GM18861 (cell line): ENCODE data around the gene ART3.

Source experiments
- ATAC-seq: cut with Tn5 transposase; IDR thresholded peaks from one replicate; pipeline ENCODE4 v1.9.1; 2021; ENCODE audit not compliant: unreplicated experiment

ART3 gene

DNA sequence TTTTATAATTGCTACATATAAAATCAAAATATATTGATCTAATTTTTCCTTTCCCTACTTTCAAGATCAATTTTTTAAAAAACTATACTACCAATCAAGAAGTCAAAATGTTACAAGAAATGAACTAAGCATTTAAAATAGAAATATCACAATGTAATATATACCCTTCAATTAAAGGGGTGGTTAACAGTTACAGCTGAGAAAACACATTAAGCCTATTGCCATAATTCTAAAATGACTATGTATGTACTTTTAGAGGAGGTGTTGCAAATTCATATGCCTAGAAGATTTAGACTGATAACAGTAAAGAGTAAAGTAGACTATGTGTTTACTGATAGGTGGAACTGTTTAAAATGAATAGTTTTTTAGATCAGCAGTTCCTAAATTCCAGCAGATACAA lies 70.0 kb downstream of the ART3 start:
- ATAC-seq = no peak

DNA sequence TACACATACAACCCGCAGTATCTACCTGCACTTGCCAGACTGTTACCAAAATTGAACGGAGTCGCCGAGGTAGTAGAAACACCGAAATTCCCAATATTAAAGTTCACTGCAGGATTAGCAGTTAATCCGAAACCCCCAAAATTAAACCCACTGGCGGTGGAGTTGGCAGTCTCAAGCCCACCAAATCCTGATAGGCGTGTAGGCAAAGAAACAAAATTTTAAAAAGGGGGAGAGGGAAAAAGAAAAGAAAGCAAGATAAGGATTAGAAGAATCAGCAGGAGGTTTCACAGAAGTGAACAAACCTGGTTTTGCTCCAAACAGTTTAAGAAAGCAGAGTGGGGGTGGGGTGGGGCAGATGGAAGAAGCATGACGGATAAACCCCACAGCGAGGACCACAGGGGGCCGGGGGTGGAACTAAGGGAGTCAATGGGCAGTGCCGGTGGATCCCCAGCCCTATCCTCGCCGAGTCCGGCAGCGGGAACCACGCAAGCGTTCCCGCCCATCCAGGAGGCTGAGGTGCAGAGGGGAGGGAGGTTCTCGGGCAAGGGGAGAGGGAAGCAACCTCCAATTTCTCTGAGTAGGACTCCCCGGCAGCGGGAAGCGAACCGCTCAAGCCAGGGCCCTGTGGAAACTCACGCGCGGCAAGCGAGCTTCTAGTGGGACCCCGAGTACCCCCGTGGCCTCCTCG lies 73.1 kb downstream of the ART3 start:
- ATAC-seq = peak; percentile 25

- ATAC-seq = peak; percentile 99
Observed at GRCh38 chr4:76148142-76148865, 73.8 kb downstream of the ART3 start, which contains the start of gene NUP54. Gene NUP54 (minus strand): TSS chr4:76148397. CDS start chr4:76148374, 23 bp downstream.

DNA sequence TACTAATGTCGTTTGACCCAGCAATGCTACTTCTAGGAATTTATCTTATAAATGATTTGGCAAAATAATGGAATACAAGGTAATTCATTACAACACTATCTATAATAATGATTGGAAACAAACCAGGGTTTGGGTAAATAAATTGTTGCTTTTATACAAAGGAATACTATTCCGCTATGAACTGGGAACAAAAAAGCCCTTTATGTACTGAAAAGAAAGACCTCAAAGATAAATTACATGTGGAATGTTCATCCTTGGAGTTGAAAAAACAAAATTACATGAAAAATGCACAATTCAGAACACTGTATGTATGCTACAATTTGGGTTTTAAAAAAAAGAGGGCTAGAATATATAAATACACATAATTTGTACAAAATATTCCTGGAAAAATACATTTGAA lies 78.8 kb downstream of the ART3 start:
- no peak for ATAC-seq

DNA sequence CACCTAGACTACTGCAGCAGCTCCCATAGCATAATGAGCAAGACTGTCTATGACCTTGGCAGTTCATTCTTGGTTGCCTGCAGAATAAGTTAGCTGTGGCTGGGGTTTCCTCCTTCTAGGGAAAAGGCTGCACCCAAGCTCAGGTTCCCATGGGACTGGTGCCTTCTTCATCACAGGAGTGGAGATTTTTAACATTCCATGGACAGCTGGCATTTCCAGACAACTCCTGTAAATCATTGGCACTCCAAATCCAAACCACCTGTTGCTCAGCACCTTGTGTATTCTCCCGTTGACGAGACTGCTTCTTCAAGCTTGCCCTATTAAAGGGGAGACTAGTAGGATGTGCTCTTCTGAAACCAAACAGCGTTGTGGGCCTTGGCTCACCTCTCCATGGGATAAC lies 81.5 kb downstream of the ART3 start:
- no peak for ATAC-seq

GRCh38 chr4:76156635-76157034 lies 82.1 kb downstream of the ART3 start:
- ATAC-seq = no peak

GRCh38 chr4:76160355-76160754 lies 85.8 kb downstream of the ART3 start:
- ATAC-seq = no peak
